ENCODE results near the gene GBP2.
"Not testable (repeated sequence)": the region's sequence is repeated elsewhere in the genome, so short reads cannot be mapped to it uniquely, and the experiment has no call there.

Gene GBP2

DNA sequence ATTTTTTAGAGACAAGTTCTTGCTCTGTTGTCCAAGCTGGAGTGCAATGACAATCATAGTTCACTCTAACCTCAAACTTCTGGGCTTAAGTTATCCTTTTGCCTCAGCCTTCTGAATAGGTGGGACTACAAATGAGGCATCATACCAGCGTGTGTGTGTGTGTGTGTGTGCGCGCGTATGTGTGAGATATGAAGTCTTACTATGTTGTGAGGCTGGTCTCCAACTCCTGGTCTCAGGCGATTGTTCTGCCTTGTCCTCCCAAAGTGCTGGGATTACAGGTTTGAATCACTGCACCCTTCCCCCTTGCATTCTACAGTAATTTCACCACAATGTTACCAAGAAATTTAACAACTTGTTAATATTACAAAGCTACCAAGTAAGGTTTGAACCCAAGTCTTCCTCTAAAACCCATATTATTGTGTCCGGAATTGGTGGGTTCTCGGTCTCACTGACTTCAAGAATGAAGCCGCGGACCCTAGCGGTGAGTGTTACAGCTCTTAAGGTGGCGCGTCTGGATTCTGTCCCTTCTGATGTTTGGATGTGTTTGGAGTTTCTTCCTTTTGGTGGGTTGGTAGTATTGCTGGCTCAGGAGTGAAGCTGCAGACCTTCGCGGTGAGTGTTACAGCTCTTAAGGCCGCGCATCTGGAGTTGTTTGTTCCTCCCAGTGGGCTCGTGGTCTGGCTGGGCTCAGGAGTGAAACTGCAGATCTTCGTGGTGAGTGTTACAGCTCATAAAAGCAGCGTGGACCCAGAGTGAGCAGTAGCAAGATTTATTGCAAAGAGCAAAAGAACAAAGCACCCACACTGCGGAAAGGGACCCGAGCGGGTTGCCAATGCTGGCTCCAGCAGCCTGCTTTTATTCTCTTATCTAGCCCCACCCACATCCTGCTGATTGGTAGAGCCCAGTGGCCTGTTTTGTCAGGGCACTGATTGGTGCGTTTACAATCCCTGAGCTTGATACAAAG, 970 bp upstream of the GBP2 start:
- DNase-seq = not testable (repeated sequence)

DNA sequence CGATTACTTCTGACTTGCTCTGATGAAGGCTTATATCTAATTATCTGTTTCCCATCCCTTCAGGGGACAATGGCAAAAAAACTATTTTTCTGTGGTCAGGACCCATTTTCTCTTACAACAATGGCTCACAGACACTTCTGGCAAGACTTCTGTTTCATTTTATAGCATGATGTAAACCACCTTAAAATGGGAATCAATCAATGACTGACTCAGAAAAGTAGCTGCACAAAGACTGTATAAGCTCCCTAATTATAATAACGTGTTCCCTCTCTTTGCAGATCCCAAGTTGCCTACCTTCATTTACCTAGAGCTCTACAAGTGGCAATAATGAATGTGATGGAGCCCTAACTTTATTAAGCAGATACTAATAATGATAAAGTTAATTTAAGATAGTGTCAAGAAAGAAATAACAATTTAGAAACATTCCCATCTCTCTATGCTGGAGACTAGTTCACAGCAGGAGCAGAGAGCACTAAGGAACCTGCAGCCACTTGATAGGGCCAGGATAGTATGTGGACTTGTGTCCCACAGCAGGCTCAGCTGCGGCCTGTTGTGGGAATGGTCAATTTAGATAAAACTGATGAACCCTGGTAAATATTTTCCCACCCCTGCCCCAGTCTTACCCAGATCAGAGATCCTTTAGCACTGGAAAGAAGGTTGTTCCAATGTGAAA, 538 bp downstream of the GBP2 start:
- DNase-seq = no peak

DNA sequence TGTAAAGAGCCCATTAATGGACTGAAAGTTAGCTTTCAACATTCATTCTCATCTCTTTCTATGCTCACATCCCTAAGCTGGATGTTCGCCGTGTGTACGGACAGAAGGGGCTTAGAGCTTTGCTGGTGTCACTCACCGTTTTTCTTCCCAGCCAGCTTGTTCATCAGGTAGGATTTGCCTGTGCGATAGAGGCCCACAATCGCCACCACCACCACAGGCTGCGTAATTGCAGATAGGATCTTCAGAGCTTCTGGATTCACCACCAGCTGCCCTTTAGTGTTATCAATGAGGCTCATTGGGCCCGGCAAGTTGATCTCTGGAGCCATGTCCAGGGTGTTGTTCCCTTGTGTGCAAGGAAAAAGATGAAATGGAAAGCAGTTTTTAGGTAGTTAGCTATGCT, 4.3 kb downstream of the GBP2 start:
- DNase-seq = no peak

DNA sequence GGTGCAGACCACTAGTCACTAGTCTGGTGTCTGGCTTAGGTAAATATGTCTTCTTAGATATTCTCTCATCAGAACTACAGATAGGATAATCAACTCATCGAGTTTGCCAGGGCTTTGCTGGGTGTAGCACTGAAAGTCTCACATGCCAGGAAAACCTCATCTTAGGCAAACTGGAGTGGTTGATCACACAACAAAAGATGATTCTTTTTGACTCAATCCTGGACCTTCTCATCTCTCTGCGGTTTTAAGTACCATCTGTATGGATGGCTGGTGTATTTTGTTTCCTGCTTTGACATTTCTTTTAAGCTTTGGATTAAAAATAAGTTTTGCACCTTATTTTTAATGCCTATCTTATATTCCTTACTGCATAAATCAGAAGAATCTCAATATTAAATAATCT, 11.3 kb downstream of the GBP2 start:
- no peak for DNase-seq

DNA sequence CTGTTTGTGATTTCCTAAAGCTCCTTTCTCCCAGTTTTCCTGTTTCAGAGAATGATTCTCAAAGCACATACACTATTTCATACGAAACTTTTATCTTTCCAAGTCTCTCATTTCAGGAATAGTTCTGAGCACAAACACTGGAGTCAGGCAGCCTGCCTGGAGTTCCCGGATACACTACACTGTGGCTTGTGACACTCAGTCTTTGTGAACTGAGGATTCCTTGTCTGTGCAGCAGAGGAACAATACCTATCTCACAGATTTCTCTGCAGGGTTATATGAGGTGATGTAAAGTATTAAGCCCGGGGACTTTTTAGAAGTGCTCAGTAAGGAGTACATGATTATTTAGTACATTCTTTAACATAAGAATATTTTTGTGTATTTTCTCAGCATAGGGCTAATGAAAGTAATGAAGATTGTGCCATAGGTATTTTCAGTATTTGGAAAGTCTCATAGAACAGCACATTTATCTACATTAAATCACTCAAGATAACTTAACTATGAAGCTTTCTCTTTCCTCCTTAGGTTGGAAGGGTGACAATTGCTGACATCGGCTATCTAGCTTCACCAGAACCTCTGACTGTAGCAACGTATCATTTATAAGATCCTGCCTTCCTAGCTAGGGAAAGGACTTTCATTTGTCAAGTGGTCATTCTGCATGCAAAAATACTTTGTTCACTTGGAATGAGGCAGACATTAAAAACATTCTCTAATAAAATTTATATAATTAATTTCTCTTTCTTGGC, 12.9 kb downstream of the GBP2 start:
- no peak for DNase-seq

DNA sequence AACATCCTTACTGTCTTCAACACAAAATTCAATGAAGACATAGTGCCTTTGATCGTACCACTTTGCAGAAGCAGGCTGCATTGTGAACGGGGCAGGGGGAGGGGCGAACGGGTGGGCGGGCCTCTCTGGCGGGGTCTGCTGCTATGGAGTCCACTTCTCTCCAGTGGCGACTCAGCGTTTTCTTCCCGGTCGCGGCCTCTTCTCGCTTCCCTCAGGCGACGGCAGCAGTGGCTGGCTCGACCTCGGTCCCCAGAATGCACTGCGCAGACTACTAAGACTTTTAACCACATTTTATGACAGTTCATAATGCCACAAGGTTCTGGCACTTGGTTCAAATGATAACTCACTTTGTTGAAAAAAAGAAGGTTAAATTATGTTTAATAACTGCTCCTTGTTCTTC, 21.2 kb downstream of the GBP2 start:
- DNase-seq = no peak

DNA sequence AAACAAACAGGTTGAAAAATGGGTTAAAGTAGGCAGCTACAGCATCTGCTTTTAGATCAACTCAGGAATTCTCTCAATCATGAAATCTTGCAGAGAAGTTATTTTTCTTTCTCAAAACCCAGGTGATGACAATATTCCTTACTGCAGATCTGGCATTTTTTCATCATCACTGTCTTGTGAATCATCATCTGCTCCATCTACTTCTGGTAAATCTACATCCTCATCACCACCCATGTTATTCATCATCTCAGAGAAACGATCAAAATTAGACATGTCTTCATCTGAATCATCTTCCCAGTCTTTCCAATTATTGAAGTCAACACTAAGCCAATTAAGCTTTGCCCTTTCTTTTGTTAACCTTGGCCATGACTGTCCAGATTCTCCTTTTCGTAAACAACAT, 21.8 kb downstream of the GBP2 start:
- no peak for DNase-seq

DNA sequence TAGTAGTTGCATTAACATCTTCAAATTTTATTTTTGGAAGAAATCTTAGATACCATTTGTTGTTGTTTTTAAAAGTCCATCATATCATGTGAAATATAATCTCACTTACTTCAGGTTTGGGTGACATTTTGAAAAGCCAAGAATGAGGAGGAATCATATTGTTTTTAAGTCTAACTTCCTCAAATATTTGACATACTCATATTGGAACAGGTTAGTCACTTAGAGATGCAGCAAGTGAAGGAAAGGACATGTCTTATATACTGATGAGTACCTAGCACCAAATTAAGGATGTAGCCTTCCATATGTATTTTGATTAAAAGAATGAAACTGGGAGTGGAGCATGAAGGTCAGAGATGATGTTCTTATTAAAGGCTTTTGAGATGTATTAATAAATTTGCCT, 23.9 kb downstream of the GBP2 start:
- no peak for DNase-seq

DNA sequence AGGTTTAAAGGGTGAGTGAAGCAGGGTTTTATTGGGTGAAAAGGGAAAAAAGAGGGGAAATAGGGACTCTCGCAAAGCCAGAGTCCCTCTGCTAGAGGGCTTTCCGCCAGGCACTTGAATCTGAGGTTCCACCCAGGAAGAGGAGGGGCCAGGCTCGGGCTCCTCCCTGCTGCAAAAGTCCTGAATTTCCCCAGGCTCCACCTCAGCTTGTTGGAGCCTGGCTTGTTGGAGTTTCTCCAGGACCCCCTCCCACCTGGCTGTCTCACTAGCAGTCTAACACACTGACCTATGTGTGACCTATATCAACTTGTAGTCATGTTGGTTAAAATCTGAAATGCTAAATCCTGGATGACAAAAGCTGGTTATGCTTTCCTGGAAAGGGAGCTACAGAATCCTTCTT, 25.5 kb downstream of the GBP2 start:
- no peak for DNase-seq

DNA sequence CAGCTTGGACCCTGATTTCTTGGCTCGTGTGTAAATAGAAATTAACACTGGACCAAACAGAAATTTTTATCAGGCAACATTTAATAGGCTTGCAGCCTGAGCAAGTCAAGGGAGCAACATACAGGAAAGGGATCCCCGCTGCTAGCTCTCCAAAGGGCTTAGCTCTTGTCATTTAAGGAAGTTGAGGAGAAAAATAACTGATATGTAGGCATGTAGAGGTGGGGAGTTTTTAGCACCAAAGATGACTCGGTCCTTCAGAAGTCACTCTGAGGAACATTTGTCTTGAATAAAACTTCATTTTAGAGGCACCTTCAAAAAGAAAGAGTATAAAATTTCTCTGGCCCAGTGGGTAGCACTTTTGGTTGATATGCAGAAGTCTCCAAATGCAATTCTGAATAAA, 27.1 kb downstream of the GBP2 start:
- no peak for DNase-seq

DNA sequence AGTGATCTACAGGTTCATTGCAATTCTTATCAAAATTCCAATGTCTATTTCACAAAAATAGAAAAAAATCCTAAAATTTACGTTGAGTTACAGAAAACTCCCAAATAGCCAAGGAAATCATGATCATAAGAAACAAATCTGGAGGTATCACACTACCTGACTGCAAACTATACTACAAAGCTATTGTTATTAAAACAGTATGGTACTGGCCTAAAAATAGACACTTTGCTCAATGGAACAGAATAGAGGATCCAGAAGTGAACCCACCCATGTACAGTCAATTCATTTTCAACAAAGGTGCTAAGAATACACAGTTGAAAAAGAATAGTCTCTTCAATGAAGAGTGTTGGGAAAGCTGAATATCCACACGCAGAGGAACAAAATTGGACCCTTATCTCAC, 30.2 kb downstream of the GBP2 start:
- DNase-seq = no peak

DNA sequence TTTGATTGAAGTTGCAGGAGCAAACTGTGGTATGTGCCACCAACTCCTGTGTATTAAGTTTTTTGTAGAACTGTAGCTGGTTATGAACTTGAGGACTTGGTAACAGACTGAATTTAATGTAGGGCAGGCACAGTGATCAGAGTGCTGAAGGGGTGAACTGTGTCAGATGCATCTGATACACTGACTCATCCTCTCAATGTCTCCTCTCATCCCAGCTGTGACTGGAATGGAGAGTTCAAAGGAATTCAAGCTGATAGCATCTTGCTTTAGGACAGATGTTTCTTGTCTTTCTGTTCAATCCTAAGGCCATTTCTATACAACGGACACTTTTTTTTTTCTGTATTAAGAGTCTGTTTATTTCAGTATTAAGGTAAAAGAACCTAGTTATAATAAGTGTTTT, 36.0 kb downstream of the GBP2 start:
- DNase-seq = no peak

DNA sequence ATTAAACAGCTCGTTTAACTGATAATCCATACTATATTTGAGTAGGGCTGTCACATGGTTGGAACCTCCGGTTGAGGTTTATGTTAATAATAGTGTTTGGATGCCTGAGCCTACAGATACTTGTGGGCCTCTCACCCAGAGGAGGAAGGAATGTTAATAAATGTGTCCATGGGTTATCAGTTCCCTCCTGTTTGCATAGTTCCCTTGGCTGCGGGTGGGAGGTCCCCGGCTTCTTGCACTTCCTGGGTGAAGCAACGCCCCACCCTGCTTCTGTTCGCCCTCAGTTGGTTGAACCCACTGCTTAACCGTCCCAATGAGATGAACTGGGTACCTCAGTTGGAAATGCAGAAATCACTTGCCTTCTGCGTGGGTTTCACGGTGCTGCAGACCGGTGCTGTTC, 37.3 kb downstream of the GBP2 start:
- no peak for DNase-seq

DNA sequence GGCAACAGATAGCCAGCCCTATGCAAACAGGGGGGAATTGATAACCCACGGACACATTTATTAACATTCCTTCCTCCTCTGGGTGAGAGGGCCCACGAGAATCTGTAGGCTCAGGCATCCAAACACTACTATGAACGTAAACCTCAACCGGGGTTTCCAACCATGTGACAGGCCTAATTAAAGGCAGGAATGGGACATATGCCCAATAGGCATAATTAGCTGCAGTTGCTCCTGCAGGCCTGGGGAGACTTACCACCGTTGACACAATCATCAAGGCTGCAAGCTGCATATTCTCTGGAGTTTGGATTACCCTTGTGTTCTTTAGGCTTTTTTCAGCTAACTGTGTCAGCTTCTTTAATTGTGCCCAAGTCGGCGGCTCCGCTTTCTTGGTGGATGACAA, 38.7 kb downstream of the GBP2 start:
- no peak for DNase-seq

DNA sequence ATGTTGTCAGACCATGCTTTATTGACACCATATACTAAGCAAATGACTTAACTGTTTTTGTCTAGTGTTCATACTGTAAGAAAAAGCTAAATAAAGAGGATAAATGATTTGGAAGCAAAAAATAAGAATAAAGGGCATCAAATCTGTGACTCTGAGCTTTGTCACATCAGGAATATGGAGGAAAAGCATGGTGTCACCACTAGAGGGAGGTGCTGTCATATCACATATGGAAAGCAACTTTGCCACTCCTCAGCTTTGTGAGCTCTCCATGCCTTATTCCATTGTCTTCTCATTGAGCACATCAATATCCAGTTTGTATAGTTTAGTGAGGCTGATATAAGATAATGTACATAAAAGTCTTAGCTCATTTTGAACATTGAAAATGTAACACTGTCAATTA, 40.1 kb downstream of the GBP2 start:
- DNase-seq = no peak

DNA sequence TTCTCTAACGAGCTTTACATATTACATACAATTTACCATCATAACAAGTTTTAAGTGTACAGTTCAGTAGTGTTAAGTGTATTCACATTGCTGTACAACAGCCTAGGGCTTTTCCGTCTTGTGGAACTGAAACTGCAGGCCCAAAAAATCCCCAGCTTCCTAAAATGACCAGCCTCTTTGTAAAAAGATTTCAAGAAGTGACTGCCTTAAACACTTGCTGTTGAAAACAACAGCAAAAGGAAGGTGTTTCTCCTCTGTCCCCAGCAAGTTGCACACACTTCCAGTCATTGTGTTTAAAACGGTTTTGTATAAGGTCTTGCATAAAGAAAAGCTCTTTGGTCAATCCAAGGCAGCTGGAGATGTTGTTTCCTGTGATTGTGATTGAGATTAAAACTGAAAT, 44.9 kb downstream of the GBP2 start:
- DNase-seq = no peak

DNA sequence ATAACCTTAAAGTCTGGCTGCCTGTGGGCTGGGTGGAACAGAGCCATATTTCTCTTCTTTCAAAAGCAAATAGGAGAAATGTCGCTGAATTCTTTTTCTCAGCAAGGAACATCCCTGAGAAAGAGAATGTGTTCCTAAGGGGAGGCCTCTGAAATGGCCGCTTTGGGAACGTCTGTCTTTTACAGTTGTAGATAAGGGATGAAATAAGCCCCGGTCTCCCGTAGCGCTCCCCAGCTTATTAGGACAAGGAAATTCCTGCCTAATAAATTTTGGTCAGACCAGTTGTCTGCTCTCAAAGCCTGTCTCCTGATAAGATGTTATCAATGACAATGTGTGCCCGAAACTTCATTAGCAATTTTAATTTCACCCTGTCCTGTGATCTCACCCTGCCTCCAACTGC, 45.8 kb downstream of the GBP2 start:
- DNase-seq = not testable (repeated sequence)

DNA sequence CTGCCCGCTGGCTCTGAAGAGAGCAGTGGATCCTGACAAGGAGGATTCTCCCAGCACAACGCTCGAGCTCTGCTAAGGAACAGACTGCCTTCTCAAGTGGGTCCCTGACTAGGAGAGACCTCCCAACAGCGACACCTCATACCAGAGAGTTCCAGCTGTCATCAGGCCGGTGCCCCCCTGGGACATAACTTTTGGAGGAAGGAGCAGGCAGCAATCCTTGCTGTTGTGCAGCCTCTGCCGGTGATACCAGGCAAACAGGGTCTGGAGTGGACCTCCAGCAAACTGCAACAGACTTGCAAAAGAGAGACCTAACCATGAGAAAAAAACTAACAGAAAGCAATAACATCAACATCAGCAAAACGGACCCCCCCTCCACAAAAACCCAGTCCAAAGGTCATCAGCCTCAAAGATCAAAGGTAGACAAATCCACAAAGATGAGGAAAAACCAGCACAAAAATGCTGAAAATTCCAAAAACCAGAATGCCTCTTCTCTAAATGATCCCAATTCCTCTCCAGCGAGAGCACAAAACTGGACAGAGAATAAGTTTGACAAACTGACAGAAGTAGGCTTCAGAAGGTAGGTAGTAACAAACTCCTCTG, 53.3 kb downstream of the GBP2 start:
- DNase-seq = not testable (repeated sequence)

DNA sequence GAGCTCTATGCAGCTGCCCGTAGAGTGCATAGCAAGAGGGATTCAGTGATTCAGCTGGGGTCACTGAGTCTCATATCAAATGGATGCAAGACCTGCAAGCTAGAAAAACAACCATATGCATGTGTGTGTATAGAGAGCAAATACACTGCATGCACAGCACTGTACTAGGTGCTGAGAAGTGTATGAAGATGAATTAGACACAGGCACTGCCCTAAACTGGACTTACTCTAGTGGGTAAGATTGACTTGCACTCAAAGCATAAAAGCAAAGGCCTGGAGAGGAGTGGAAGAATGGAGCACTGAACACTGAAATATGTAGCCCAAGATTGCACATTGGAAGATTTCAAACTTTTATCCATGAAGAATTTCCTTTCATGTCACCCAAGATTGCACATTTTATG, 55.4 kb downstream of the GBP2 start:
- no peak for DNase-seq

DNA sequence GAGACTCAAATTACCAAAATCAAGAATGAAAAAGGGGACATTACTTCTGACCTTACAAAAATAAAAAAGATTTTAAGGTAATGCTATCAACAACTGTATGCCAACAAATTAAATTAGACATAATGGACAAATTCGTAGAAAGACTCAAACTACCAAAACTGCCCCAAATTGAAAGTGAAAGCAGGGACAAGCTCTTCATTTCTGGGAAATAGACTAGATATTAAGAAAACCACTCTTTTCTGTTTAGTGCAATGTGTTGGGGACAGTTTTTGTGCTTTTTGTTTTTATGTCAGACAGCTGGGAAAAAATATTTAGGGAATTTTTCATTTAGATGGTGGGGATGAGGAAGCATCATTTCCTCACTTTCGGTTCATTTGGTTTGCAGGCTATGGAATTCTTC, 56.0 kb downstream of the GBP2 start:
- DNase-seq = no peak

DNA sequence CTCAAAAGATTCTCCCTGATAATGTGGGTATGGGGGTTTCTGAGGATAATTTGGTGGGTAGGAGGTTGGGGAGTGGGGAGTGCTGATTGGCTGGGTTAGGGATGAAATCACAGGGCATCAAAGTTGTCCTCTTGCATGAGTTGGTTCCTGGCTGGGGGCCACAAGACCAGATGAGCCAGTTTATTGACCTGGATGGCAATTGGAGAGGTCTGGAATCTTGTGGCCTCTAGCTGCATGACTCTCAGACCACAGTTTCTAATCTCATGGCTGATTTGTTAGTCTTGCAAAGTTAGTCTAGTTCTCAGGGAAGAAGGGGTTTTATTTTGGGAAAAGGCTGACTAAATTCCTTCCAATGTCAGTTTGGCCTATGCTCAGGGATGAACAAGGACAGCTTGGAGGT, 57.6 kb downstream of the GBP2 start:
- DNase-seq = no peak

DNA sequence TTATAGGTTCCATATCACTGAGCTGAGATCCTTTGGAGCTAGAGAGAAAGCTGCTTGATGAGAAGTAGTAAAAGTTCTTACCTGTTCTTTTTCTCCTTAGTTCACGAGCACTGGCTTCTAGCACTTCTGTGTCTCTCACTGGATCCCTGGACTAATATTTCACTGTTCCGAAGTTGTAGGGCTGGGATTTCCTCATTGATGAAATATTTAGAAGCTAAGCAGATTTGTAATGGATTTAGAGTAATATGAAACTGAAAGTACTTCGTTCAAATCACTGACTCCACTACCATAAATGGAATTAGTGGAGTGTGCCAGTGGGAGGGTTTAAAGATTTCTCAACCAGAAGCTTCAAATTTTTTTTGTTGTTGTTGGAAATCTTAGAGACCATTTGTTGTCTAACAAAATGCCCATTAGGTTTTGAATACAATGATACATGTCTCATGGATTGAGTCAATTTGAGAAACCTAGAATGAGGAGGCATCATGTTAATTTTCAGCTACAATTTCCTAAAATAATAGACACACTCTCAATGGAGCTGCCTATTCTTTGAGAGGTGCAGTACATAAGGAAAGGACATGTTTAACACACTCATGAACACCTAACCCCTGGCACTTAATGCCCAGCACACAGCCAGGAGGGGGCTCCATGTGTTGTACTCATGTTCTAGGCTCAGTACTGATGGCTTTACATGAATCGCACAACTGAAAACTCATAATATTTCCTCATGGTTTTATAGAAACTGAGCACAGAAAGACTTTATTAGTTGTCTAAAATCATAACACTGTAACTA, 60.6 kb downstream of the GBP2 start, which contains the start of gene GBP1:
Gene GBP1 (minus strand): TSS at position 130 of the 790 bp plus-strand sequence. CDS start 1,974 bp downstream, outside the sequence.
- DNase-seq = no peak

All from GOT3 (cell line).